OCI-LY3 (cell line): ENCODE results near the gene BRPF3.

Experiments
- H2AFZ ChIP-seq: fragments of 200-600, 300-600 bp; shearing (Covaris generic); 2 replicates; pipeline ENCODE4 v1.6.0; 2014; ENCODE audit warnings: antibody characterized with exemption, low read depth, low read length
- H3K27ac ChIP-seq: fragments of 200-600, 300-600 bp; sonication (generic); 2 replicates; pipeline ENCODE4 v1.5.1; 2014; ENCODE audit warnings: mild to moderate bottlenecking, low read length, moderate library complexity, mixed read lengths
- H3K27me3 ChIP-seq: fragments of 200-600, 300-600 bp; sonication (generic); 2 replicates; pipeline ENCODE4 v1.6.1; 2014; ENCODE audit warnings: low read depth, low read length, mixed read lengths
- H3K36me3 ChIP-seq: fragments of 200-600, 300-600 bp; sonication (generic); replicated peaks from 2 replicates; pipeline ENCODE3; 2014; ENCODE audit warnings: low read depth, low read length, mixed read lengths
- H3K4me1 ChIP-seq: fragments of 300-600, 200-600 bp; sonication (generic); 2 replicates; pipeline ENCODE4 v1.6.1; 2014; ENCODE audit warnings: low read length, mixed read lengths
- H3K4me2 ChIP-seq: fragments of 200-600, 300-600 bp; sonication (generic); 2 replicates; pipeline ENCODE4 v1.6.1; 2014; ENCODE audit warnings: low read length, mixed read lengths
- H3K4me3 ChIP-seq: fragments of 300-600, 200-600 bp; sonication (generic); 2 replicates; pipeline ENCODE4 v1.5.1; 2014; ENCODE audit warnings: antibody characterized with exemption, mild to moderate bottlenecking, low read length, moderate library complexity
- H3K79me2 ChIP-seq: fragments of 300-600, 200-600 bp; shearing (Covaris generic); 2 replicates; pipeline ENCODE4 v1.6.1; 2014; ENCODE audit warnings: mild to moderate bottlenecking, low read length, mixed read lengths
- H3K9ac ChIP-seq: fragments of 300-600, 200-600 bp; shearing (Covaris generic); 2 replicates; pipeline ENCODE4 v1.6.0; 2014; ENCODE audit warnings: mild to moderate bottlenecking, low read length, moderate library complexity
- H3K9me3 ChIP-seq: fragments of 200-600, 300-600 bp; shearing (Covaris generic); 2 replicates; pipeline ENCODE4 v1.6.1; 2014; ENCODE audit warnings: low read length, mixed read lengths; ENCODE audit not compliant: insufficient read depth
- H4K20me1 ChIP-seq: fragments of 200-600, 300-600 bp; sonication (generic); 2 replicates; pipeline ENCODE4 v1.6.1; 2016; ENCODE audit warnings: low read length, mixed read lengths; ENCODE audit not compliant: insufficient read depth
- CTCF ChIP-seq: fragments of 200-600, 300-600 bp; sonication (generic); IDR thresholded peaks from 2 replicates; pipeline ENCODE4 v1.5.1; 2014; ENCODE audit warnings: antibody characterized with exemption, low read length, low read depth
- EZH2phosphoT487 ChIP-seq: fragments of 200-600 bp; shearing (Covaris generic); IDR thresholded peaks from 2 replicates; pipeline ENCODE4 v1.6.1; 2018; ENCODE audit warnings: antibody characterized with exemption, mixed run types, low read depth

Gene BRPF3

GRCh38 chr6:36196113-36196879 is at the start of gene BRPF3:
TSS of gene BRPF3 (plus strand) at chr6:36196744. CDS start at chr6:36200323, 3,579 bp downstream.
- TF ChIP-seq EZH2phosphoT487 (no peak), CTCF (peak; percentile 48)
- H3K4me1 ChIP-seq: peaks cover 12% of the 10 kb centered on the region
- peaks cover 11% of the 10 kb centered on the region for H3K36me3 ChIP-seq
- H3K9ac ChIP-seq: peak within 1 kb of the TSS; percentile 80
- peak within 1 kb of the TSS; percentile 67 for H3K27ac ChIP-seq
- H3K9me3 ChIP-seq: no peaks in the 10 kb centered on the region
- peaks cover 14% of the 10 kb centered on the region for H3K79me2 ChIP-seq
- peak within 1 kb of the TSS; percentile 86 for H3K4me3 ChIP-seq
- H2AFZ ChIP-seq: peak within 1 kb of the TSS; percentile 71
- no peaks in the 10 kb centered on the region for H4K20me1 ChIP-seq
- no peaks in the 10 kb centered on the region for H3K27me3 ChIP-seq
- peak within 1 kb of the TSS; percentile 94 for H3K4me2 ChIP-seq

- H3K27ac ChIP-seq: no peak overlapping the region
- no peaks in the 10 kb centered on the region for H4K20me1 ChIP-seq
- H2AFZ ChIP-seq: no peak overlapping the region
- TF ChIP-seq CTCF (no peak), EZH2phosphoT487 (no peak)
- no peak overlapping the region for H3K9ac ChIP-seq
- H3K4me3 ChIP-seq: no peak overlapping the region
- H3K27me3 ChIP-seq: no peaks in the 10 kb centered on the region
- no peaks in the 10 kb centered on the region for H3K79me2 ChIP-seq
- no peaks in the 10 kb centered on the region for H3K9me3 ChIP-seq
- H3K36me3 ChIP-seq: no peaks in the 10 kb centered on the region
- H3K4me1 ChIP-seq: peaks cover 4% of the 10 kb centered on the region; the same call in 1 of the 2 replicates
- no peak overlapping the region for H3K4me2 ChIP-seq
These were observed 49.2 kb upstream of the BRPF3 start for GRCh38 chr6:36147294-36147693.

GRCh38 chr6:36149476-36149875 is 47.1 kb upstream of the BRPF3 start:
- Histone ChIP-seq H3K27me3 (no peaks in the 10 kb centered on the region), H3K4me2 (no peak overlapping the region), H3K9ac (no peak overlapping the region), H3K27ac (no peak overlapping the region), H4K20me1 (no peaks in the 10 kb centered on the region), H3K9me3 (no peaks in the 10 kb centered on the region), H3K4me3 (no peak overlapping the region), H3K79me2 (no peaks in the 10 kb centered on the region), H3K4me1 (peaks cover 4% of the 10 kb centered on the region; the same call in 1 of the 2 replicates), H2AFZ (no peak overlapping the region), H3K36me3 (no peaks in the 10 kb centered on the region)
- TF ChIP-seq CTCF: no peak
- no peak for TF ChIP-seq EZH2phosphoT487

- no peak for TF ChIP-seq CTCF
- TF ChIP-seq EZH2phosphoT487: no peak
- no peak overlapping the region for H3K27ac ChIP-seq
- no peaks in the 10 kb centered on the region; the same call in 1 of the 2 replicates for H3K9me3 ChIP-seq
- H3K9ac ChIP-seq: no peak overlapping the region
- H3K79me2 ChIP-seq: no peaks in the 10 kb centered on the region
- H3K4me2 ChIP-seq: no peak overlapping the region
- no peak overlapping the region for H3K4me3 ChIP-seq
- no peaks in the 10 kb centered on the region for H3K27me3 ChIP-seq
- H3K36me3 ChIP-seq: no peaks in the 10 kb centered on the region
- H3K4me1 ChIP-seq: peaks cover 4% of the 10 kb centered on the region; the same call in 1 of the 2 replicates
- no peaks in the 10 kb centered on the region for H4K20me1 ChIP-seq
- no peak overlapping the region for H2AFZ ChIP-seq
These were observed 46.3 kb upstream of the BRPF3 start for GRCh38 chr6:36150283-36150682.
